A673 (cell line): ENCODE data around the gene GPRC5C. TPM values are rescaled to one million over a fixed set of nuclear protein-coding genes. Genes with fewer than 3 reads are reported as not detected.
"Not testable (repeated sequence)": the region's sequence is repeated elsewhere in the genome, so short reads cannot be mapped to it uniquely, and the experiment has no call there.

ENCODE experiments used
- BruUV-seq: library from RNA; stranded (reverse); fragments of 400-500 nt; replicated peaks from 2 replicates; lab custom pipeline; 2021; lab: Mats Ljungman, UMichigan
- CTCF ChIA-PET: fragments of 300-600 bp; sonication (Branson Sonifier 250); formaldehyde crosslinking; loops from one replicate; lab custom pipeline; 2022; ENCODE audit warnings: antibody characterized with exemption; lab: Charles Lee
- POLR2A ChIA-PET: fragments of 300-600 bp; sonication (Branson Sonifier 250); formaldehyde crosslinking; loops from one replicate; lab custom pipeline; 2022; ENCODE audit warnings: antibody characterized with exemption; ENCODE audit not compliant: low non-redundant PET; lab: Charles Lee
- DNase-seq: peaks from one replicate; pipeline ENCODE4 v3.0.0-alpha.2; 2015; ENCODE audit warnings: low spot score
- H3K27ac ChIP-seq: fragments of 200-600 bp; sonication (generic); 2 replicates; pipeline ENCODE4 v1.5.1; 2016; ENCODE audit warnings: mixed run types, low read depth, mild to moderate bottlenecking, mixed read lengths, antibody characterized with exemption, low read length; ENCODE audit not compliant: poor library complexity, severe bottlenecking
- H3K27me3 ChIP-seq: fragments of 200-600 bp; sonication (generic); replicated peaks from 2 replicates; pipeline ENCODE4 v1.6.1; 2017; ENCODE audit warnings: mixed run types, low read depth, mild to moderate bottlenecking, mixed read lengths, antibody characterized with exemption, low read length; ENCODE audit not compliant: insufficient read depth, poor library complexity
- H3K36me3 ChIP-seq: fragments of 200-600 bp; sonication (generic); 2 replicates; pipeline ENCODE4 v1.6.1; 2016; ENCODE audit warnings: mixed run types, mild to moderate bottlenecking, mixed read lengths, antibody characterized with exemption, low read length; ENCODE audit not compliant: insufficient read depth, poor library complexity, severe bottlenecking
- H3K4me1 ChIP-seq: fragments of 200-600 bp; sonication (generic); 2 replicates; pipeline ENCODE4 v1.6.1; 2017; ENCODE audit warnings: mixed run types, mild to moderate bottlenecking, mixed read lengths, antibody characterized with exemption, low read length; ENCODE audit not compliant: insufficient read depth, poor library complexity, severe bottlenecking
- H3K4me3 ChIP-seq: fragments of 200-600 bp; sonication (generic); 2 replicates; pipeline ENCODE4 v1.5.1; 2016; ENCODE audit warnings: low read depth, mixed run types, mild to moderate bottlenecking, mixed read lengths, low read length; ENCODE audit not compliant: poor library complexity, severe bottlenecking
- H3K9me3 ChIP-seq: fragments of 200-600 bp; sonication (generic); 2 replicates; pipeline ENCODE4 v1.6.1; 2016; ENCODE audit warnings: mixed run types, low read depth, mild to moderate bottlenecking, mixed read lengths, antibody characterized with exemption, low read length; ENCODE audit not compliant: poor library complexity, severe bottlenecking
- CTCF ChIP-seq: fragments of 300-800, 200-600 bp; sonication (generic); conservative IDR thresholded peaks from 2 replicates; pipeline ENCODE4 v1.5.1; 2017; ENCODE audit warnings: low read depth, mild to moderate bottlenecking, antibody characterized with exemption, low read length, moderate library complexity, mixed read lengths
- EZH2 ChIP-seq: fragments of 200-600 bp; sonication (generic); IDR thresholded peaks from 2 replicates; pipeline ENCODE4 v1.6.1; 2017; ENCODE audit warnings: borderline replicate concordance, low read depth, mild to moderate bottlenecking, mixed read lengths, antibody characterized with exemption, low read length; ENCODE audit not compliant: poor library complexity, severe bottlenecking
- intact Hi-C: fragments of 100-400 bp; cut with micrococcal nuclease; formaldehyde crosslinking; loops from one replicate; pipeline ENCODE4 v1.10.0; 2022; ENCODE audit not compliant: unreplicated experiment
- total RNA-seq: library from RNA; stranded (reverse); gene quantifications from 2 replicates; pipeline ENCODE4 v1.2.3, GENCODE V29; 2021

The GPRC5C gene
- total RNA-seq, 1 experiment from 2014 or later: not detected

- Histone ChIP-seq H3K9me3 (no peaks in the 10 kb centered on the region), H3K27me3 (no peaks in the 10 kb centered on the region), H3K4me3 (no peak overlapping the region), H3K4me1 (no peaks in the 10 kb centered on the region), H3K36me3 (no peaks in the 10 kb centered on the region), H3K27ac (no peak overlapping the region)
- no peak for DNase-seq
- intact Hi-C loops: no loop called here
- TF ChIP-seq EZH2: no peak
- no peak for TF ChIP-seq CTCF
- ChIA-PET CTCF (interaction anchor here (0.7 kb wide), 1 partner anchor 1033 kb away, joined by 5 read pairs; no protein-coding TSS in a partner anchor), POLR2A (no interaction called here)
- no TSS peak for BruUV-seq
Measured at GRCh38 chr17:74403512-74404137, 28.3 kb upstream of the GPRC5C start.

GRCh38 chr17:74404218-74404617 lies 27.7 kb upstream of the GPRC5C start:
- Histone ChIP-seq H3K27me3 (no peaks in the 10 kb centered on the region), H3K9me3 (no peaks in the 10 kb centered on the region), H3K4me3 (no peak overlapping the region), H3K4me1 (no peaks in the 10 kb centered on the region), H3K36me3 (no peaks in the 10 kb centered on the region), H3K27ac (no peak overlapping the region)
- no peak for TF ChIP-seq CTCF
- TF ChIP-seq EZH2: no peak
- ChIA-PET POLR2A (no interaction called here), CTCF (no interaction called here)
- no peak for DNase-seq
- no TSS peak for BruUV-seq
- intact Hi-C loops: no loop called here

- ChIA-PET CTCF (no interaction called here), POLR2A (no interaction called here)
- Histone ChIP-seq H3K4me1 (no peaks in the 10 kb centered on the region), H3K9me3 (no peaks in the 10 kb centered on the region), H3K27ac (no peak overlapping the region), H3K4me3 (no peak overlapping the region), H3K27me3 (no peaks in the 10 kb centered on the region), H3K36me3 (no peaks in the 10 kb centered on the region)
- no peak for DNase-seq
- no peak for TF ChIP-seq CTCF
- TF ChIP-seq EZH2: no peak
- BruUV-seq: no TSS peak
- intact Hi-C loops: no loop called here
Measured at GRCh38 chr17:74404789-74405188, 27.1 kb upstream of the GPRC5C start.

GRCh38 chr17:74405311-74405710 lies 26.6 kb upstream of the GPRC5C start:
- H3K27me3 ChIP-seq, DNase-seq, H3K4me3 ChIP-seq, BruUV-seq, H3K4me1 ChIP-seq, POLR2A ChIA-PET, H3K9me3 ChIP-seq, H3K36me3 ChIP-seq, H3K27ac ChIP-seq, intact Hi-C loops: not testable (repeated sequence)
- CTCF ChIA-PET: interaction anchor here (0.7 kb wide), 1 partner anchor 341 kb away, joined by 5 read pairs; no protein-coding TSS in a partner anchor
